ENCODE data around the gene RPL5.

The RPL5 gene

GRCh38 chr1:92842082-92843045 is 10.5 kb downstream of the RPL5 start:
- no peak overlapping the region for H3K4me3 ChIP-seq (ENCODE audit: control insufficient read depth, low read depth, low read length)
- TF ChIP-seq CTCF (IDR thresholded peaks at IDR 0.05; ENCODE audit: control insufficient read depth, insufficient read depth, low read depth, low read length, missing control alignments), result no peak
- no peak for DNase-seq (ENCODE audit: low read depth)

DNA sequence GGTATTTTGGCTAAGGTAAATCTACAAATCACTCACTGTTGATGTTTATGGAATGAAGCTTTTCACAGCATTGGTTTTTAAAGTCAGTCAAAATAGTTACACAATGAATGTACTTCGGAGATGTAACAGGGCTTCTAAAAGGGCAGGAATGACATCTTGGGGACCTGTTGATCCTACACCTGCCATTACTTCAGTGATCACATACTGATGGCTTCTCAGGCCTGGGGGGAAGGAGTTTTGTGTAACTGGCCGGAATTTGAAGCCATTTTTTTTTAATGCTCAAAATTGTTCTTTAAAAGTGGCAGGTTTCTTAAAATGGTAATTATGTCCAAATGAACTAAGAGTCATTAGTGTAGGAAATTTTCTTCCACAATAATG is 11.2 kb downstream of the RPL5 start:
- TF ChIP-seq CTCF (IDR thresholded peaks at IDR 0.05; ENCODE audit: control insufficient read depth, insufficient read depth, low read depth, low read length, missing control alignments), result no peak
- no peak for DNase-seq (ENCODE audit: low read depth)
- H3K4me3 ChIP-seq (ENCODE audit: control insufficient read depth, low read depth, low read length), result no peak overlapping the region

GRCh38 chr1:92843429-92844352 is 11.9 kb downstream of the RPL5 start:
- H3K4me3 ChIP-seq (ENCODE audit: control insufficient read depth, low read depth, low read length), result no peak overlapping the region
- no peak for TF ChIP-seq CTCF (IDR thresholded peaks at IDR 0.05; ENCODE audit: control insufficient read depth, insufficient read depth, low read depth, low read length, missing control alignments)
- no peak for DNase-seq (ENCODE audit: low read depth)

DNA sequence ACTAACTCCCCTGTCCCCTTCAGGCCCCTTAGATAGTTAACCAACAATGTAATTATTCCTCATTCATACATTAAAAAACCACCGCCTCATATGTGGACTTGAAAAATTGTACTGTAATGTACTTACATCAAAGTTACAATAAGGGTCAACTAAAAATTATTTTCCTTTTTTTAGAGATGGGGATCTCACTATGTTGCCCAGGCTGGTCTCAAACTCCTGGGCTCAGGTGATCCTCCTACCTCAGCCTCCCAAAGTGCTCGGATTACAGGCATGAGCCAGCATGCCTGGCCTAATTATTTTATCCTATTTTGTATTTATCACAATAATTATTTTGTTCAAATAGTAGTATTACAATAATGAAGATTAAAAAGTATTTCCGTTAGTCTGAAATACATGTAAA is 12.6 kb downstream of the RPL5 start:
- no peak for TF ChIP-seq CTCF (IDR thresholded peaks at IDR 0.05; ENCODE audit: control insufficient read depth, insufficient read depth, low read depth, low read length, missing control alignments)
- H3K4me3 ChIP-seq (ENCODE audit: control insufficient read depth, low read depth, low read length), result no peak overlapping the region
- no peak for DNase-seq (ENCODE audit: low read depth)

DNA sequence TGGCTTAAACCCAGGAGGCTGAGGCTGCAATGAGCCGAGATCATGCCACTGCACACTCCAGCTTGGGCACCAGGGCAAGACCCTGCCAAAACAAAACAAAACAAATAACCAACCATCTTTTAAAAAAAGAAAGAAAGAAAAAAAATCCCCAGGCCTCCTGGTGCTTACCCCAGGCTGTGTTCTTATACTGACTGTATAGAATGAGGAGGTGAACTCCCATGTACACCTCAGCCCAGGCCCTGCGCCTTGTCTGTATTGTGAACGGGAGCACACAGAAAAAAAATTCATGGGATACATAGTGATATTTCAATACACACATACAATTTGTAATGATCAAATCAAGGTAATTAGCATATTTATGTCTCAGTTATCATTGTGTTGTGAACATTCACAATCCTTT is 14.1 kb downstream of the RPL5 start:
- no peak for DNase-seq (ENCODE audit: low read depth)
- TF ChIP-seq CTCF (IDR thresholded peaks at IDR 0.05; ENCODE audit: control insufficient read depth, insufficient read depth, low read depth, low read length, missing control alignments), result no peak
- H3K4me3 ChIP-seq (ENCODE audit: control insufficient read depth, low read depth, low read length), result no peak overlapping the region

DNA sequence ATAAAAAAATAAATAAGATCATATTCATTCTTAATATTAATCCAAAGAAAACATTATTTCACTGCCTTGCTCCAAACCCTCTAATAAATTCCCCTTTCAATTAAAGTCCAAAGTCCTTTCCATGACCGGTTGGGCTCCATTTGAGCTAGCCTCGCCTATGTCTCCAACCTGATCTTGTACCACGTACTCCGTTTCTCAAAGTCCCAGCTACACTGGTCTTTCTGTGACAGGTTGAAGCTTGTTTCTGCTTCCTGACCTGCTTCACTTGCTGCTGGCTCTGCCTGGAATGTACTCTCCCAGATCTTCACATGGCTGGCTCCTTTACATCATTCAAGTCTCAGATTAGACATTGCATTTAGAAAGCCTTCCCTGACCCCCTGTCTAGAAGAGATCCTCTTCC is 16.4 kb downstream of the RPL5 start:
- DNase-seq (ENCODE audit: low read depth), result no peak
- H3K4me3 ChIP-seq (ENCODE audit: control insufficient read depth, low read depth, low read length), result no peak overlapping the region
- TF ChIP-seq CTCF (IDR thresholded peaks at IDR 0.05; ENCODE audit: control insufficient read depth, insufficient read depth, low read depth, low read length, missing control alignments), result no peak

All from AG09309 (cell line).